Erythroblast (primary cell): ENCODE measurements around the gene DAB1.

ENCODE experiments used
- DNase-seq, 2 experiments: peaks; one replicate each; lab custom pipeline; 2025; lab: John Stamatoyannopoulos, UW
- GATA1 ChIP-seq: IDR thresholded peaks from 2 replicates; pipeline ENCODE4 v1.6.1; 2011; ENCODE audit warnings: low read depth, mild to moderate bottlenecking, control low read depth, low read length, moderate library complexity
- POLR2A ChIP-seq: IDR thresholded peaks from 2 replicates; pipeline ENCODE4 v1.6.1; 2011; ENCODE audit warnings: mild to moderate bottlenecking, low read length

DAB1 gene

DNA sequence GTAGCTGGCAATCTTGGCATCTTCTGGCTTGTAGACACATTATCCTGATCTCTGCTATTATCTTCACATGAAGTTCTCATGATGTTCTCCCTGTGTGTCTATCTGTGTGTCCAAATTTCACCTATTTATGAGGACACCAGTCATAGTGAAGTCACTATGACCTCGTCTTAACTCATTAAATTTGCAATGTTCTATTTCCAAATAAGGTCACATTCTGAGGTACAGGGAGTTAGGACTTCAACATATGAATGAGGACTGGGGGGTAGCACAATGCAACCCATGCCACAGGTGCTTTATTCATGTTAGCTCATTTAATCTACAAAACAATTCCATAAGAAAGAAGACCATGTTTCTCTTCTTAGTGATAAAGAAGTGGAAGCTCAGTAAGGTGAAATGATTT is 251.8 kb downstream of the DAB1 start:
- no peak for DNase-seq
- no peak for TF ChIP-seq GATA1
- TF ChIP-seq POLR2A: no peak

DNA sequence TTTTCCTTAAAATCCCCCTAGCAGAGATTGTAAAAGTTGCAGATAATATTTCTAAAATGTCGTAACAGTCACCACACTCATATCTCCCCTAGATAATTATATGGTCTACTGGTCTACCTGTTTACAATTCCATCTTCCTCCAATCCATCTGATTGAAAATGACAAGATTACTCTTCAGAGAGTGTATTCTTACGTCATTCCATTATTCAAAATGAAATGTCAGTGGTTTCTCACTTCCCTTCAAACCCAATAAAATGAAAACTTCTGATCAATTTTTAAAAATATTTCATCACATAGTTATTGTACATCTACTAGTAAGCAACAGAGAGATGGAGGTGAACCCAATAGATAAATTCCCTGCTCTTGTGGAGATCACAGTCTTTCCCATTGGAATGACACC is 255.9 kb downstream of the DAB1 start:
- TF ChIP-seq GATA1 (no peak), POLR2A (no peak)
- DNase-seq: no peak

GRCh38 chr1:57165546-57165945 is 258.3 kb downstream of the DAB1 start:
- DNase-seq: no peak
- TF ChIP-seq POLR2A: no peak
- no peak for TF ChIP-seq GATA1

DNA sequence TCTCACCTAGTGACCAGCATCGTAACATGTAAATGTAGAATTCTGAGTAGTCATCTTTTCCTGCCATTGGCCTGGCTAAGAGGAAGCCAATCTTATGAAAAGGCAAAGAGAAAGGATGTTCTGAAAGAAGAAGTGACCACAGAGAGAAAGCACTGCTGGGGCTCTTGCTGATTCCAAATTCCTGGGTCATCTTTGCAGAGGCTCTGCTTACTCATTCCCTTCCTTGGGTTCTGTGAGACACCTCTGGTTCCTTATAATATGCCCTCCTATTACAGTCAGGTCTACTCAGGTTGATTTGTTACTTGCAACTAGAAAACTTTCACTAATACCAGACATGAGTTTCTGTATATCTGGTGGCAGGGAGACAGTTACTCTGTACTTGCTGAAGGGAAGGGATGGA is 259.3 kb downstream of the DAB1 start:
- no peak for DNase-seq

GRCh38 chr1:57163789-57164188 is 260.1 kb downstream of the DAB1 start:
- DNase-seq: no peak

More for the DNA sequence above, 259.3 kb downstream of the DAB1 start:
- TF ChIP-seq POLR2A (no peak), GATA1 (no peak)

DNA sequence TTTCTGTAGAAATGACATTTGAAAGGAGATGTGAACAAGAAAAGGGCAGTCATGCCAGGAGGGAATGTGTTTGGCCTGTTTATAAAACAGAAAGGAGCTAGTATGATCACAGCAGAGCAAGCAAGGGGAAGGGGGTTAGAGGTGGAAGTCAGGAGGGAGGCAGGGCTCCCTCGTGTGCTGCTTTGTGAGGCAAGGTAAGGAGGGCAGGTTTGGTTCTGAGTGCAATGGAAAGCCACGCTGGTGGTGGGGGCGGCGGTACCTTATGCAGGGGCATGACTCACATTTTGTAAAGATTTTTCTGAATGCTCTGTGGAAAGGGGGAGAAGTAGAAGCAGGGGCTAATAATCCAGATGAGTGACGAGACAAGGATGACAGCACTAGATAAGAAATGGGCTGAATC is 260.5 kb downstream of the DAB1 start:
- no peak for TF ChIP-seq POLR2A
- TF ChIP-seq GATA1: no peak

More at GRCh38 chr1:57163789-57164188, 260.1 kb downstream of the DAB1 start:
- TF ChIP-seq GATA1 (no peak), POLR2A (no peak)

DNA sequence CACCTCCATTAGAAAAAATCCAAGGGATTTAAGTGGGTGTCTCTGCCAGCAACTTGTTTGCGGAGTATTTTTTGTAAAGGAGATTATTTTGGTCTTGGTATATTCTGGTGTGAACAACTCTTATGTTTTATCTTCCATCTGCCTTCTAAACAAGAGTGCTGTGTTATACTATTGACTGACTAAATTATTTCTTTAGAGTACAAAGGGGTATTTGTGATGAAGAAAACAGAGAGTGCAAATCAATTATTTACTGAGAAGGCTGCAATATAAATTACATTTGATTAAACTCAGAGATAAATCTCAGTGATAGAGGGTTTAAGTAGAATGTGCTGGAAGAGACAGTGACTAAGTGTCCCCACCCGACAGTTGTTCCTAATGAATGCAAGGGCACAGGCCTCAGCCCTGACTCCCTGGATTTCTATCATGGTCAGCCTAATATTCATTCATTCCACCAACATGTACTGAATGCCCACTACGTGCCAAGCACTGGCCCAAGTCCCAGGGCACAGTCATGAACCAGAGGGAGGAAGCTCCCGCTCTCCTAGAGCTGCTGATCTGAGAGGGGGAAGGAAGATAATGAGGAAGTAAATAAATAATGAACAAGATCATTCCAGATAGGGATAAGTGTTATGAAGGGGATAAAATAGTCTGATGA is 261.1 kb downstream of the DAB1 start:
- DNase-seq: no peak
- TF ChIP-seq POLR2A (no peak), GATA1 (no peak)

More for the DNA sequence above, 260.5 kb downstream of the DAB1 start:
- no peak for DNase-seq

DNA sequence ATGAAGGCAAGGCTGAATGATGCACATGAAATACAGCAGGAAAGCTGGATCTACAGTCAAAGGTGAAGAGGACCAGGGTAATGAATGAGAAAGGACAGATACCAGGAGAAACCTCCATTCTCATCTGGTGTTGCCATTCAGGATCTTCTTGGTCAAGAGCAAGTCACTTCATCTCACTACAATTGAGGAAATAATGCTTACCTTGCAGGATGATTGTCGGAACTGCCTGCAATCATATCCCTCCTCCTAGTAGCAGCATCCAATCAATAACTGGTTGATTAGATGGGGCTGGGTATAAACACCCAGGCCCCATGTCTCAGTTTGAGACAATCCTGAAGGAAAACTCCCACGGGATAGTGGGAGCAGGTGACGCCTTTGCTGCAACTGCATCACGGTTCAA is 263.3 kb downstream of the DAB1 start:
- DNase-seq: no peak
- TF ChIP-seq POLR2A: no peak
- no peak for TF ChIP-seq GATA1

GRCh38 chr1:57158604-57158998 is 265.3 kb downstream of the DAB1 start:
- TF ChIP-seq POLR2A: no peak
- TF ChIP-seq GATA1: no peak
- DNase-seq: no peak

DNA sequence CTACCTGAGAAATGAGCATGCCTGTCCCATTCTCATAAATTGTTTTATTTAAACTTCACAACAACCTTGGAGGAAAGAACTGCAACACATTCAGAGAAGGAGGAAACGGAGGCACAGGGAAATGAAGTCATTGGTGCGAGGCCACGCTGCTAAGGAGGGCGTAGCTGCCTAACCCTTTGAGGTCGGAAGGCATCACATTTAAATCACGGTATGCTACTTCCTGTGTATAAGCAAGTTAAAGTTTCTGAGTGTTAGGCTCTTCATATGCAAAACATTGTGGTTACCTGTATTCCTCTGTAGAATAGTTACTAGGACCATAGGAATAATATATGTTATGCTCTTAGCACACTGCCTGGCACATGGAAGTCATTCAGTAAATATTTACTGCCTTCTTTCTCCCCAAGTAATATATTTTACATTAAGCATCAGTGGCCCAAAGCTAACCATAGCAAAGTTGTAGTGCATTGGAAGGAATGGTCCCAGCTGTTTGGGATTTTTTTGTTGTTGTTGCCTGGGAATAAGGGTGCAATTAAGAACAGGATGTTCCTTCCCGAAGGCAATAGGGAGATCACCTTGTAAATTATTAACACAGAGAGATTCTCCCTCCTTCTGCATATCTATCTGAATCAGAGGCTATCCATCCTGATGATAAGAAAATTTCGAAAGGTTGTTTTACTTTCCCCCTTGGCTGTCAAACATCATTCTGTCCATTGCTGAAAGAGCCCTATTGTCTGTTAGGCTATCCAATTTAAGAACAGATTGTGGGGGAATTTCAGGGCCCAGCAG is 265.8 kb downstream of the DAB1 start:
- TF ChIP-seq GATA1: no peak
- TF ChIP-seq POLR2A: no peak
- DNase-seq: no peak

DNA sequence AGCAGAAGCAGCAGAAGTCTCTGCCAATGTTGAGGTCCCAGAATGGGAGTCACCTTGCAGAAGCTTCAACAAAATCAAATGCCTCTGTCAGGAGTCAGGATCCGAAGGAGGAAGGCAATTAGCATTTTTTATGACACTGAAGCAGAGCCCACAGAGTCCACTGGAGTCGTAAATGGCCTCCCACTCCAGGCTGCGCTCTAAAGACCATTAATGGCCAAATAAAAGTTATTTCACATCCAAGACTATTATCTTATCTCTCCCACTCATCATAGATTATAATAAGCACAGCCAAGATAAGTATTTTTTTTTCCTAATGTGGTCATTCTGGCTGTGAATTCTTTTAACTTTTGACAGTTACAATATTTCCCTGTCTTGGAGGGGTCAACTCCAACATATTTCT is 267.0 kb downstream of the DAB1 start:
- no peak for DNase-seq
- TF ChIP-seq POLR2A (no peak), GATA1 (no peak)

DNA sequence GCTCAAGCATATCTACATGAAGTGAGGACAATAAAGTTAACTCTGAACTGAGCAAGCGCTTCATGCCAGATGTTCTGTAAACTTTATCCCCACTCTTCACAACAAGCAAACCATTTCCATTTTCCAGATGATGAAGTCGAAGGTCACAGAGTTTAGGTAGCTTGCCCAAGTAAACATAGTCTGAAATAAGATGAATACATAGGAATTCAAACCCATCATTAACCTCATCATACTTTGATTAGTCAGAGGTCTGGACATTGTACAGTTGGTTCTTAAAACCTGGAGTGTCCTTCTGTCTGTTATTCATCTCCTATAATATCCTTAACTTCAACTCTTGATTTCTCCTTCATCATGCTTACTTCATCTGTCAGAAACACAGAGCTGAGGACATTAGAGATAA is 277.8 kb downstream of the DAB1 start:
- TF ChIP-seq GATA1: no peak
- no peak for TF ChIP-seq POLR2A
- DNase-seq: no peak

- TF ChIP-seq GATA1 (no peak), POLR2A (no peak)
- no peak for DNase-seq
Measured at GRCh38 chr1:57142999-57143398, 280.9 kb downstream of the DAB1 start.

DNA sequence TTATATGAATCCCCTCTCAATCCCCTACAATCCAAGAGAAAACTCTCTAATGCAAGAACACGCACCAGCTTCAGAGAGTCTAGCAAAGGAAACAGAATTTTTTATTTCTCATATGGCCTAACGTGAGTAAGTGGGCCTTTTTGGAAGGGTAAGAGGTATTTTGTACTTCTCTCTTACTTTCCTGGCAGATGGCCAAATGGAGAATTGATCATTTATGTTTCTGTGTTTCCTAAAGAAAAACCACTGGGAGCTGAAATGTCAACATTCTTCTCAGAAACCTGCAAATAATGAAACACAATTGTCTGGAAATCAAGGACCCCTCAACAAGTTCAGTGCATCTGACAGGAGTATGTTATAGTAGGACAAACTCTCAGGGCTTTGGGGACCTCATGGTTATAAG is 281.7 kb downstream of the DAB1 start:
- DNase-seq: no peak

More for the DNA sequence above, 281.7 kb downstream of the DAB1 start:
- TF ChIP-seq GATA1 (no peak), POLR2A (no peak)
